Measurements from ENCODE around the gene CTAGE9. TPM values are rescaled to one million over a fixed set of nuclear protein-coding genes. Genes with fewer than 3 reads are reported as not detected.
"Not testable (repeated sequence)": the region's sequence is repeated elsewhere in the genome, so short reads cannot be mapped to it uniquely, and the experiment has no call there.

Gene CTAGE9
- total RNA-seq, 5 donors from 2014 or later (not counting 1 experiment from before 2014, with no cell fraction given) = not detected

DNA sequence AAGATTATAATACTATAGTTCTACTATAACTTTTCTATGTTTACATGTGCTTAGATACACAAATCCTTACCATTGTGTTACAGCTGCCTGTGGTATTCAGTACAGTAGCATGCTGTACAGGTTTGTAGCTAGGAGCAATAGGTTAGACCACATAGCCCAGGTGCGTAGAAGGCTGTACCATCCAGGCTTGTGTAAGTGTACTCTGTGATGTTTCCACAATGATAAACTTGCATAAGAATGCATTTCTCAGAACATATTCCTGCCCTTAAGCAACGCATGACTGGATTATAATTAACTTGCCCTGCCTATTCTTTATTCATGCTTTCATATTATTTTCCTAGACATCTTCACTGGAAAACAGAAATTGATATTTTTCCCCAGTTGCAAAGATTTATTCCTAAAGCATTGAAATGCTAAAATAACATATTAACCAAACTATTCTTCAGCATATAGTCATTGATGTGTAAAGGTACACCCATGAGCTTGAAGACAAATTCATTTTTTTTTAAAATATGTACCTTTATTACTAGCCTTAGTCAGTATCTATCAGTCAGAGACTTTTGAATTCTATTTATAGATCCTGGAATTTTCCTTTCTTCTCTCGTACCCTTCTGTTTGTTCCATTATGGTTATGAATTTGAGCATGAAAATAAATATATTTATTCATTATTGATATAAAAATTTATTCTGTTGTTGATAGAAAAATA, 7.2 kb upstream of the CTAGE9 start:
- ATAC-seq (replicated peaks in 1 of 4) = no peak
- H3K9me3 Mint-ChIP-seq = no peaks in the 10 kb centered on the region
- no peaks in the 10 kb centered on the region for H3K4me1 ChIP-seq (ENCODE audit: control insufficient read depth in 1 of 2, extremely low read depth in 1 of 2, insufficient read depth in 2 of 2, low read length in 2 of 2)

GRCh38 chr6:131715567-131715966, 4.8 kb upstream of the CTAGE9 start:
- POLR2A ChIA-PET; H3K27me3 Mint-ChIP-seq; CTCF ChIA-PET; H3K27me3 ChIP-seq (replicated peaks in 1 of 2; ENCODE audit: control insufficient read depth in 2 of 2, extremely low read depth in 1 of 2, insufficient read depth in 2 of 2, low read length in 1 of 2); H3K4me3 Mint-ChIP-seq; H3K36me3 Mint-ChIP-seq; H3K9me3 Mint-ChIP-seq; H3K36me3 ChIP-seq (ENCODE audit: control insufficient read depth in 2 of 2, extremely low read depth in 1 of 2, insufficient read depth in 1 of 2, low read length in 1 of 2); DNase-seq; H3K27ac Mint-ChIP-seq; H3K4me1 Mint-ChIP-seq; H3K9me3 ChIP-seq; H3K4me1 ChIP-seq (ENCODE audit: control insufficient read depth in 1 of 2, extremely low read depth in 1 of 2, insufficient read depth in 2 of 2, low read length in 2 of 2); H3K27ac ChIP-seq (ENCODE audit: low read length); H3K4me3 ChIP-seq (ENCODE audit: control insufficient read depth in 1 of 2, extremely low read depth in 1 of 2, low read length in 1 of 2): not testable (repeated sequence)
- no CpG with 5 or more reads among the region's 6 CpGs for WGBS (ENCODE audit: insufficient coverage)
- peak in 2 of 4 experiments; percentile 19 to 20 for ATAC-seq (replicated peaks in 1 of 4)

More for the DNA sequence above, 7.2 kb upstream of the CTAGE9 start:
- H3K4me1 Mint-ChIP-seq = no peaks in the 10 kb centered on the region
- WGBS (ENCODE audit: insufficient coverage) = 86% methylated on average over 1 of the region's 3 CpGs
- no peak for DNase-seq
- Histone ChIP-seq H3K9me3 (no peaks in the 10 kb centered on the region), H3K36me3 (ENCODE audit: control insufficient read depth in 2 of 2, extremely low read depth in 1 of 2, insufficient read depth in 1 of 2, low read length in 1 of 2) (no peaks in the 10 kb centered on the region), H3K4me3 (ENCODE audit: control insufficient read depth in 1 of 2, extremely low read depth in 1 of 2, low read length in 1 of 2) (no peak overlapping the region), H3K27ac (ENCODE audit: low read length) (no peak overlapping the region), H3K27me3 (replicated peaks in 1 of 2; ENCODE audit: control insufficient read depth in 2 of 2, extremely low read depth in 1 of 2, insufficient read depth in 2 of 2, low read length in 1 of 2) (no peaks in the 10 kb centered on the region)
- ChIA-PET POLR2A (no interaction called here), CTCF (no interaction called here)
- peaks cover 0 to 9% of the 10 kb centered on the region in 2 donors for H3K27me3 Mint-ChIP-seq
- H3K4me3 Mint-ChIP-seq = no peak overlapping the region
- peaks cover 5% of the 10 kb centered on the region for H3K36me3 Mint-ChIP-seq
- H3K27ac Mint-ChIP-seq = no peak overlapping the region

- H3K9me3 Mint-ChIP-seq; H3K27me3 ChIP-seq (replicated peaks in 1 of 2; ENCODE audit: control insufficient read depth in 2 of 2, extremely low read depth in 1 of 2, insufficient read depth in 2 of 2, low read length in 1 of 2); H3K36me3 ChIP-seq (ENCODE audit: control insufficient read depth in 2 of 2, extremely low read depth in 1 of 2, insufficient read depth in 1 of 2, low read length in 1 of 2); POLR2A ChIA-PET; H3K27ac ChIP-seq (ENCODE audit: low read length); H3K9me3 ChIP-seq; CTCF ChIA-PET; H3K27ac Mint-ChIP-seq; ATAC-seq (replicated peaks in 1 of 4); H3K36me3 Mint-ChIP-seq; H3K4me3 Mint-ChIP-seq; H3K4me1 ChIP-seq (ENCODE audit: control insufficient read depth in 1 of 2, extremely low read depth in 1 of 2, insufficient read depth in 2 of 2, low read length in 2 of 2); H3K4me1 Mint-ChIP-seq; H3K27me3 Mint-ChIP-seq; H3K4me3 ChIP-seq (ENCODE audit: control insufficient read depth in 1 of 2, extremely low read depth in 1 of 2, low read length in 1 of 2); DNase-seq: not testable (repeated sequence)
- WGBS (ENCODE audit: insufficient coverage) = no CpG with 5 or more reads among the region's 2 CpGs
These were observed 6.9 kb downstream of the CTAGE9 start for GRCh38 chr6:131703905-131704304.

GRCh38 chr6:131700851-131701250, 10.0 kb downstream of the CTAGE9 start:
- H3K4me3 Mint-ChIP-seq; H3K4me3 ChIP-seq (ENCODE audit: control insufficient read depth in 1 of 2, extremely low read depth in 1 of 2, low read length in 1 of 2); DNase-seq; H3K9me3 Mint-ChIP-seq; POLR2A ChIA-PET; H3K9me3 ChIP-seq; H3K27me3 Mint-ChIP-seq; ATAC-seq (replicated peaks in 1 of 4); H3K27ac Mint-ChIP-seq; H3K36me3 ChIP-seq (ENCODE audit: control insufficient read depth in 2 of 2, extremely low read depth in 1 of 2, insufficient read depth in 1 of 2, low read length in 1 of 2); H3K27me3 ChIP-seq (replicated peaks in 1 of 2; ENCODE audit: control insufficient read depth in 2 of 2, extremely low read depth in 1 of 2, insufficient read depth in 2 of 2, low read length in 1 of 2); CTCF ChIA-PET; H3K4me1 Mint-ChIP-seq; H3K36me3 Mint-ChIP-seq; H3K27ac ChIP-seq (ENCODE audit: low read length); H3K4me1 ChIP-seq (ENCODE audit: control insufficient read depth in 1 of 2, extremely low read depth in 1 of 2, insufficient read depth in 2 of 2, low read length in 2 of 2): not testable (repeated sequence)
- no CpG with 5 or more reads among the region's 14 CpGs for WGBS (ENCODE audit: insufficient coverage)

GRCh38 chr6:131696956-131697355, 13.9 kb downstream of the CTAGE9 start:
- ChIA-PET POLR2A (no interaction called here), CTCF (no interaction called here)
- Histone ChIP-seq H3K27me3 (replicated peaks in 1 of 2; ENCODE audit: control insufficient read depth in 2 of 2, extremely low read depth in 1 of 2, insufficient read depth in 2 of 2, low read length in 1 of 2) (no peaks in the 10 kb centered on the region), H3K9me3 (no peaks in the 10 kb centered on the region), H3K36me3 (ENCODE audit: control insufficient read depth in 2 of 2, extremely low read depth in 1 of 2, insufficient read depth in 1 of 2, low read length in 1 of 2) (no peaks in the 10 kb centered on the region), H3K4me1 (ENCODE audit: control insufficient read depth in 1 of 2, extremely low read depth in 1 of 2, insufficient read depth in 2 of 2, low read length in 2 of 2) (no peaks in the 10 kb centered on the region), H3K4me3 (ENCODE audit: control insufficient read depth in 1 of 2, extremely low read depth in 1 of 2, low read length in 1 of 2) (no peak overlapping the region), H3K27ac (ENCODE audit: low read length) (no peak overlapping the region)
- Mint-ChIP-seq H3K27ac (no peak overlapping the region), H3K9me3 (no peaks in the 10 kb centered on the region), H3K4me3 (no peak overlapping the region), H3K36me3 (no peaks in the 10 kb centered on the region), H3K4me1 (no peaks in the 10 kb centered on the region), H3K27me3 (peaks cover 0 to 4% of the 10 kb centered on the region in 2 donors)
- DNase-seq (no peak), ATAC-seq (replicated peaks in 1 of 4) (no peak)
- WGBS (ENCODE audit: insufficient coverage) = 97% methylated on average over 6 of the region's 7 CpGs

GRCh38 chr6:131694832-131695426, 15.9 kb downstream of the CTAGE9 start:
- no CpG with 5 or more reads among the region's 2 CpGs for WGBS (ENCODE audit: insufficient coverage)
- peak in 5 of 35 experiments; percentile 4 to 32 (median 6) for DNase-seq
- CTCF ChIA-PET = interaction anchor here (0.6 to 1.3 kb wide), 8 partner anchors 11 to 823 kb away, joined by 3 to 9 read pairs (median 3); no protein-coding TSS in a partner anchor

More at GRCh38 chr6:131694832-131695426, 15.9 kb downstream of the CTAGE9 start:
- H3K36me3 ChIP-seq (ENCODE audit: control insufficient read depth in 2 of 2, extremely low read depth in 1 of 2, insufficient read depth in 1 of 2, low read length in 1 of 2) = no peaks in the 10 kb centered on the region
- peak in 1 of 4 experiments; percentile 33 for ATAC-seq (replicated peaks in 1 of 4)
- H3K4me3 ChIP-seq (ENCODE audit: control insufficient read depth in 1 of 2, extremely low read depth in 1 of 2, low read length in 1 of 2) = no peak overlapping the region
- Mint-ChIP-seq H3K27me3 (peaks cover 0 to 4% of the 10 kb centered on the region in 2 donors), H3K36me3 (no peaks in the 10 kb centered on the region), H3K4me1 (no peaks in the 10 kb centered on the region), H3K27ac (no peak overlapping the region), H3K4me3 (no peak overlapping the region), H3K9me3 (no peaks in the 10 kb centered on the region)
- H3K4me1 ChIP-seq (ENCODE audit: control insufficient read depth in 1 of 2, extremely low read depth in 1 of 2, insufficient read depth in 2 of 2, low read length in 2 of 2) = no peaks in the 10 kb centered on the region
- POLR2A ChIA-PET = interaction anchor here in 1 of 2 donors (0.6 kb wide), 1 partner anchor 18 kb away, joined by 3 read pairs; no protein-coding TSS in a partner anchor
- no peaks in the 10 kb centered on the region for H3K9me3 ChIP-seq
- no peak overlapping the region for H3K27ac ChIP-seq (ENCODE audit: low read length)
- no peaks in the 10 kb centered on the region for H3K27me3 ChIP-seq (replicated peaks in 1 of 2; ENCODE audit: control insufficient read depth in 2 of 2, extremely low read depth in 1 of 2, insufficient read depth in 2 of 2, low read length in 1 of 2)

All from T-cell (primary cell).